HCT116 (cell line): Measurements from ENCODE around the gene GREB1L.

Source experiments
- EGR1 ChIP-seq: IDR thresholded peaks from 2 replicates; pipeline ENCODE4 v1.6.1; 2012; ENCODE audit warnings: low read depth
- TF ChIP-seq, protein P1 (sequence below), 3 experiments: fragments of 200-600 bp in 1 of 3; sonication (generic) in 1 of 3; IDR thresholded peaks in 2 of 3; conservative IDR thresholded peaks in 1 of 3; 2 replicates each; pipeline ENCODE4 v1.5.1; 2012 to 2017; ENCODE audit warnings: low read depth in 2 of 3, low read length in 2 of 3, antibody characterized with exemption in 1 of 3, borderline replicate concordance in 1 of 3, control low read depth in 1 of 3, mild to moderate bottlenecking in 1 of 3, mixed read lengths in 1 of 3, mixed run types in 1 of 3, moderate library complexity in 1 of 3; ENCODE audit not compliant: insufficient read depth in 1 of 3

DNA sequence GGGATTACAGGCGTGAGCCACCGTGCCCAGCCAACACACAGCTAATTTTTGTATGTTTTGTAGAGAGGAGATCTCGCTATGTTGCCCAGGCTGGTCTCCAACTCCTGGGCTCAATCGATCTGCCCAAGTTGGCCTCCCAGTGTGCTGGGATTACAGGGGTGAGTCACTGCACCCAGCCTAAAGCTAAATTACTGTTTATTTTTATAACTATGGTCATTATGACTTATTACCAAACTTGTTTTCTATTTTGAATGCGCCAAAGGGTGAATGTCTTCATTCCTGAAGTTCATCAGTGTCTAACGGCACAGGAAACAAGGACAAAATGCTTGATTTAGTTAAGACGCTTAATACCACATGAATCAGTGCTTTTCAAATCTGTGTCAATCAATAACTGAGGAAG lies 38.9 kb upstream of the GREB1L start:
- no peak for TF ChIP-seq EGR1
- TF ChIP-seq, protein P1, sequence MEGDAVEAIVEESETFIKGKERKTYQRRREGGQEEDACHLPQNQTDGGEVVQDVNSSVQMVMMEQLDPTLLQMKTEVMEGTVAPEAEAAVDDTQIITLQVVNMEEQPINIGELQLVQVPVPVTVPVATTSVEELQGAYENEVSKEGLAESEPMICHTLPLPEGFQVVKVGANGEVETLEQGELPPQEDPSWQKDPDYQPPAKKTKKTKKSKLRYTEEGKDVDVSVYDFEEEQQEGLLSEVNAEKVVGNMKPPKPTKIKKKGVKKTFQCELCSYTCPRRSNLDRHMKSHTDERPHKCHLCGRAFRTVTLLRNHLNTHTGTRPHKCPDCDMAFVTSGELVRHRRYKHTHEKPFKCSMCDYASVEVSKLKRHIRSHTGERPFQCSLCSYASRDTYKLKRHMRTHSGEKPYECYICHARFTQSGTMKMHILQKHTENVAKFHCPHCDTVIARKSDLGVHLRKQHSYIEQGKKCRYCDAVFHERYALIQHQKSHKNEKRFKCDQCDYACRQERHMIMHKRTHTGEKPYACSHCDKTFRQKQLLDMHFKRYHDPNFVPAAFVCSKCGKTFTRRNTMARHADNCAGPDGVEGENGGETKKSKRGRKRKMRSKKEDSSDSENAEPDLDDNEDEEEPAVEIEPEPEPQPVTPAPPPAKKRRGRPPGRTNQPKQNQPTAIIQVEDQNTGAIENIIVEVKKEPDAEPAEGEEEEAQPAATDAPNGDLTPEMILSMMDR (IDR thresholded peaks at IDR 0.05 in 2 of 3, conservative IDR thresholded peaks at IDR 0.05 in 1 of 3; ENCODE audit: borderline replicate concordance in 1 of 3, insufficient read depth in 1 of 3, low read depth in 2 of 3, low read length in 2 of 3): no peak
